ENCODE data around the gene TRPM3.

TRPM3 gene

GRCh38 chr9:71121275-71122021, at the start of gene TRPM3:
TRPM3 (minus strand) TSS chr9:71121621; CDS start chr9:71121354, 267 bp downstream.
- DNase-seq, result no peak

- no peak for DNase-seq
Observed at GRCh38 chr9:71168418-71168817, 47.0 kb upstream of the TRPM3 start.

- no peak for DNase-seq
Observed at GRCh38 chr9:71162126-71162525, 40.7 kb upstream of the TRPM3 start.

GRCh38 chr9:71157731-71158130, 36.3 kb upstream of the TRPM3 start:
- DNase-seq, result no peak

- no peak for DNase-seq
Observed at GRCh38 chr9:71147368-71147767, 25.9 kb upstream of the TRPM3 start.

- DNase-seq, result no peak
Observed at GRCh38 chr9:71146511-71146910, 25.1 kb upstream of the TRPM3 start.

GRCh38 chr9:71145179-71145578, 23.8 kb upstream of the TRPM3 start:
- no peak for DNase-seq

- DNase-seq, result no peak
Observed at GRCh38 chr9:71144495-71144894, 23.1 kb upstream of the TRPM3 start.

- DNase-seq, result no peak
Observed at GRCh38 chr9:71136696-71137095, 15.3 kb upstream of the TRPM3 start.

- DNase-seq, result no peak
Observed at GRCh38 chr9:71131145-71131544, 9.7 kb upstream of the TRPM3 start.

- no peak for DNase-seq
Observed at GRCh38 chr9:71130521-71130920, 9.1 kb upstream of the TRPM3 start.

GRCh38 chr9:71128796-71129195, 7.4 kb upstream of the TRPM3 start:
- no peak for DNase-seq

GRCh38 chr9:71127301-71127700, 5.9 kb upstream of the TRPM3 start:
- no peak for DNase-seq

- DNase-seq, result no peak
Observed at GRCh38 chr9:71122421-71122820, 1.0 kb upstream of the TRPM3 start.

- DNase-seq, result no peak
Observed at GRCh38 chr9:71122022-71122275, 528 bp upstream of the TRPM3 start.

GRCh38 chr9:71120501-71121247, 747 bp downstream of the TRPM3 start:
- no peak for DNase-seq

- DNase-seq, result no peak
Observed at GRCh38 chr9:71119746-71120145, 1.7 kb downstream of the TRPM3 start.

GRCh38 chr9:71118324-71118723, 3.1 kb downstream of the TRPM3 start:
- DNase-seq, result no peak

- DNase-seq, result no peak
Observed at GRCh38 chr9:71115448-71115975, 5.9 kb downstream of the TRPM3 start.

GRCh38 chr9:71112866-71113265, 8.6 kb downstream of the TRPM3 start:
- no peak for DNase-seq

- DNase-seq, result no peak
Observed at GRCh38 chr9:71108937-71109336, 12.5 kb downstream of the TRPM3 start.

- DNase-seq, result no peak
Observed at GRCh38 chr9:71106992-71107391, 14.4 kb downstream of the TRPM3 start.

GRCh38 chr9:71105192-71105591, 16.2 kb downstream of the TRPM3 start:
- no peak for DNase-seq

- no peak for DNase-seq
Observed at GRCh38 chr9:71098801-71099200, 22.6 kb downstream of the TRPM3 start.

- DNase-seq, result no peak
Observed at GRCh38 chr9:71097671-71098070, 23.8 kb downstream of the TRPM3 start.
